Measurements from ENCODE around the gene TP53AIP1.

- TF ChIP-seq, protein P1, sequence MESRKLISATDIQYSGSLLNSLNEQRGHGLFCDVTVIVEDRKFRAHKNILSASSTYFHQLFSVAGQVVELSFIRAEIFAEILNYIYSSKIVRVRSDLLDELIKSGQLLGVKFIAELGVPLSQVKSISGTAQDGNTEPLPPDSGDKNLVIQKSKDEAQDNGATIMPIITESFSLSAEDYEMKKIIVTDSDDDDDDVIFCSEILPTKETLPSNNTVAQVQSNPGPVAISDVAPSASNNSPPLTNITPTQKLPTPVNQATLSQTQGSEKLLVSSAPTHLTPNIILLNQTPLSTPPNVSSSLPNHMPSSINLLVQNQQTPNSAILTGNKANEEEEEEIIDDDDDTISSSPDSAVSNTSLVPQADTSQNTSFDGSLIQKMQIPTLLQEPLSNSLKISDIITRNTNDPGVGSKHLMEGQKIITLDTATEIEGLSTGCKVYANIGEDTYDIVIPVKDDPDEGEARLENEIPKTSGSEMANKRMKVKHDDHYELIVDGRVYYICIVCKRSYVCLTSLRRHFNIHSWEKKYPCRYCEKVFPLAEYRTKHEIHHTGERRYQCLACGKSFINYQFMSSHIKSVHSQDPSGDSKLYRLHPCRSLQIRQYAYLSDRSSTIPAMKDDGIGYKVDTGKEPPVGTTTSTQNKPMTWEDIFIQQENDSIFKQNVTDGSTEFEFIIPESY (IDR thresholded peaks at IDR 0.05) = no peak
- no peak for TF ChIP-seq SKIL (IDR thresholded peaks at IDR 0.05; ENCODE audit: low read depth, poor library complexity, severe bottlenecking)
- no peak for TF ChIP-seq SMARCA5 (IDR thresholded peaks at IDR 0.05)
- TF ChIP-seq PAX8 (IDR thresholded peaks at IDR 0.05) = no peak
- TF ChIP-seq NFIC (IDR thresholded peaks at IDR 0.05; ENCODE audit: low read depth, low read length) = no peak
- TF ChIP-seq BMI1 (IDR thresholded peaks at IDR 0.05; ENCODE audit: borderline replicate concordance) = no peak
- TF ChIP-seq, protein P2, sequence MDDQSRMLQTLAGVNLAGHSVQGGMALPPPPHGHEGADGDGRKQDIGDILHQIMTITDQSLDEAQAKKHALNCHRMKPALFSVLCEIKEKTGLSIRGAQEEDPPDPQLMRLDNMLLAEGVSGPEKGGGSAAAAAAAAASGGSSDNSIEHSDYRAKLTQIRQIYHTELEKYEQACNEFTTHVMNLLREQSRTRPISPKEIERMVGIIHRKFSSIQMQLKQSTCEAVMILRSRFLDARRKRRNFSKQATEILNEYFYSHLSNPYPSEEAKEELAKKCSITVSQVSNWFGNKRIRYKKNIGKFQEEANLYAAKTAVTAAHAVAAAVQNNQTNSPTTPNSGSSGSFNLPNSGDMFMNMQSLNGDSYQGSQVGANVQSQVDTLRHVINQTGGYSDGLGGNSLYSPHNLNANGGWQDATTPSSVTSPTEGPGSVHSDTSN (IDR thresholded peaks at IDR 0.05; ENCODE audit: insufficient replicate concordance, low read depth, low read length) = no peak
- no peak for TF ChIP-seq EZH2 (IDR thresholded peaks at IDR 0.05; ENCODE audit: borderline replicate concordance, control insufficient read depth, low read depth, low read length)
- TF ChIP-seq, protein P3, sequence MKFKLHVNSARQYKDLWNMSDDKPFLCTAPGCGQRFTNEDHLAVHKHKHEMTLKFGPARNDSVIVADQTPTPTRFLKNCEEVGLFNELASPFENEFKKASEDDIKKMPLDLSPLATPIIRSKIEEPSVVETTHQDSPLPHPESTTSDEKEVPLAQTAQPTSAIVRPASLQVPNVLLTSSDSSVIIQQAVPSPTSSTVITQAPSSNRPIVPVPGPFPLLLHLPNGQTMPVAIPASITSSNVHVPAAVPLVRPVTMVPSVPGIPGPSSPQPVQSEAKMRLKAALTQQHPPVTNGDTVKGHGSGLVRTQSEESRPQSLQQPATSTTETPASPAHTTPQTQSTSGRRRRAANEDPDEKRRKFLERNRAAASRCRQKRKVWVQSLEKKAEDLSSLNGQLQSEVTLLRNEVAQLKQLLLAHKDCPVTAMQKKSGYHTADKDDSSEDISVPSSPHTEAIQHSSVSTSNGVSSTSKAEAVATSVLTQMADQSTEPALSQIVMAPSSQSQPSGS (IDR thresholded peaks at IDR 0.05; ENCODE audit: low read length) = no peak
- TF ChIP-seq CTCF (IDR thresholded peaks at IDR 0.05 in 2 of 3, conservative IDR thresholded peaks at IDR 0.05 in 1 of 3; ENCODE audit: control insufficient read depth in 2 of 3, extremely low read depth in 1 of 3, insufficient read depth in 1 of 3, low read depth in 3 of 3, low read length in 3 of 3) = no peak
- no peak for TF ChIP-seq FOXM1 (IDR thresholded peaks at IDR 0.05; ENCODE audit: low read depth, low read length)
Observed at GRCh38 chr11:128985880-128986279, 43.2 kb upstream of the TP53AIP1 start.

Data from GM12878 (cell line).